Kidney (tissue), 14 donors: ENCODE results near the gene SERINC5. TPM values are rescaled to one million over a fixed set of nuclear protein-coding genes. Genes with fewer than 3 reads are reported as not detected.

ENCODE experiments used
- DNase-seq, 5 donors: peaks; one replicate each; pipeline ENCODE4 v3.0.0-alpha.2; 2013 to 2020
- FAIRE-seq: peaks from 2 replicates; lab custom pipeline; 2012; peaks lifted over from hg19 to GRCh38; lab: Jason Lieb, UNC
- H3K27ac ChIP-seq, 2 donors: one replicate each; pipeline ENCODE4 v1.7.0; 2013; ENCODE audit warnings: low read depth in 2 of 2, low read length in 2 of 2, inconsistent platforms in 1 of 2
- H3K27me3 ChIP-seq: one replicate; pipeline ENCODE4 v1.7.1; 2013; ENCODE audit warnings: low read length, inconsistent platforms; ENCODE audit not compliant: control insufficient read depth, insufficient read depth
- H3K36me3 ChIP-seq, 3 donors: one replicate each; pipeline versions ENCODE4 v1.7.0 to v1.7.1; 2013; ENCODE audit warnings: low read length in 3 of 3, control low read depth in 1 of 3, inconsistent platforms in 1 of 3; ENCODE audit not compliant: insufficient read depth in 3 of 3, control insufficient read depth in 2 of 3
- H3K4me1 ChIP-seq, 3 donors: one replicate each; pipeline versions ENCODE4 v1.7.0 to v1.7.1; 2013; ENCODE audit warnings: low read length in 3 of 3, inconsistent platforms in 1 of 3, low read depth in 1 of 3; ENCODE audit not compliant: control insufficient read depth in 2 of 3, insufficient read depth in 2 of 3
- H3K4me3 ChIP-seq, 3 donors: one replicate each; pipeline versions ENCODE4 v1.7.0 to v1.8.1; 2013; ENCODE audit warnings: low read length in 3 of 3, control low read depth in 1 of 3, inconsistent platforms in 1 of 3
- H3K9ac ChIP-seq, 3 donors: one replicate each; pipeline versions ENCODE4 v1.7.0 to v1.7.1; 2013; ENCODE audit warnings: low read length in 3 of 3, control low read depth in 1 of 3, inconsistent platforms in 1 of 3
- H3K9me3 ChIP-seq, 3 donors: one replicate each; pipeline versions ENCODE4 v1.7.0 to v1.7.1; 2013; ENCODE audit warnings: low read length in 3 of 3, control low read depth in 1 of 3, inconsistent platforms in 1 of 3; ENCODE audit not compliant: control insufficient read depth in 2 of 3, insufficient read depth in 1 of 3
- intact Hi-C: fragments of 100-400 bp; cut with DNase I; formaldehyde crosslinking; loops from one replicate; pipeline ENCODE4 v1.11.1; 2022
- polyA plus RNA-seq: library from polyadenylated mRNA; stranded (reverse); fragments of 350-450 nt; fragmentation: Illumina TruSeq; extraction: RNeasy Lipid Tissue Mini Kit (QIAGEN cat#74804); gene quantifications from one replicate; pipeline ENCODE4 v1.2.3, GENCODE V29; 2014; ENCODE audit warnings: low read depth, low replicate concordance; ENCODE audit not compliant: insufficient read depth
- total RNA-seq: library from RNA; stranded (reverse); fragmentation: NEBNext Ultra II Directional; extraction: Animal tissue kit (Norgen Biotek cat#: 25700); gene quantifications from one replicate; pipeline ENCODE4 v1.2.1, GENCODE V29; 2021
- TF ChIP-seq, protein P1 (sequence below): IDR thresholded peaks from 3 replicates; pipeline ENCODE4 v1.5.1; 2012; ENCODE audit warnings: mild to moderate bottlenecking, moderate library complexity, borderline replicate concordance; ENCODE audit not compliant: insufficient read depth; ENCODE audit errors: extremely low read depth
- donor health status: control.
- donor health status: control.
- donor health status: control.
- donor health status: control.
- donor health status: control.
- donor health status: DM: yes; HTN: yes; CAD: no.
- donor health status: Normal renal cell carcinoma (clear cell type).

SERINC5 gene
- total and polyA plus RNA-seq, 2 donors from 2014 or later = 3.9 to 23.8 TPM

- DNase-seq (no peak), FAIRE-seq (no peak)
- Histone ChIP-seq H3K4me1 (peaks cover 0 to 7% (median 0%) of the 10 kb centered on the region in 3 donors), H3K36me3 (peaks cover 0 to 5% (median 2%) of the 10 kb centered on the region in 3 donors), H3K9me3 (no peaks in the 10 kb centered on the region), H3K27me3 (no peaks in the 10 kb centered on the region), H3K27ac (no peak overlapping the region), H3K9ac (no peak overlapping the region), H3K4me3 (no peak overlapping the region)
- intact Hi-C loops = no loop called here
- TF ChIP-seq, protein P1, sequence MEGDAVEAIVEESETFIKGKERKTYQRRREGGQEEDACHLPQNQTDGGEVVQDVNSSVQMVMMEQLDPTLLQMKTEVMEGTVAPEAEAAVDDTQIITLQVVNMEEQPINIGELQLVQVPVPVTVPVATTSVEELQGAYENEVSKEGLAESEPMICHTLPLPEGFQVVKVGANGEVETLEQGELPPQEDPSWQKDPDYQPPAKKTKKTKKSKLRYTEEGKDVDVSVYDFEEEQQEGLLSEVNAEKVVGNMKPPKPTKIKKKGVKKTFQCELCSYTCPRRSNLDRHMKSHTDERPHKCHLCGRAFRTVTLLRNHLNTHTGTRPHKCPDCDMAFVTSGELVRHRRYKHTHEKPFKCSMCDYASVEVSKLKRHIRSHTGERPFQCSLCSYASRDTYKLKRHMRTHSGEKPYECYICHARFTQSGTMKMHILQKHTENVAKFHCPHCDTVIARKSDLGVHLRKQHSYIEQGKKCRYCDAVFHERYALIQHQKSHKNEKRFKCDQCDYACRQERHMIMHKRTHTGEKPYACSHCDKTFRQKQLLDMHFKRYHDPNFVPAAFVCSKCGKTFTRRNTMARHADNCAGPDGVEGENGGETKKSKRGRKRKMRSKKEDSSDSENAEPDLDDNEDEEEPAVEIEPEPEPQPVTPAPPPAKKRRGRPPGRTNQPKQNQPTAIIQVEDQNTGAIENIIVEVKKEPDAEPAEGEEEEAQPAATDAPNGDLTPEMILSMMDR = no peak
These were observed 109.8 kb downstream of the SERINC5 start for GRCh38 chr5:80146046-80146445.

- Histone ChIP-seq H3K9ac (no peak overlapping the region), H3K9me3 (no peaks in the 10 kb centered on the region), H3K4me1 (peaks cover 0 to 7% (median 0%) of the 10 kb centered on the region in 3 donors), H3K27me3 (no peaks in the 10 kb centered on the region), H3K4me3 (no peak overlapping the region), H3K36me3 (no peaks in the 10 kb centered on the region), H3K27ac (no peak overlapping the region)
- FAIRE-seq (no peak), DNase-seq (no peak)
- TF ChIP-seq, protein P1 = no peak
- intact Hi-C loops = no loop called here
These were observed 112.4 kb downstream of the SERINC5 start for GRCh38 chr5:80143491-80143890.

GRCh38 chr5:80142996-80143395 lies 112.9 kb downstream of the SERINC5 start:
- no peaks in the 10 kb centered on the region for H3K27me3 ChIP-seq
- intact Hi-C loops = no loop called here
- H3K4me3 ChIP-seq = no peak overlapping the region
- TF ChIP-seq, protein P1 = no peak
- no peak overlapping the region for H3K9ac ChIP-seq
- no peaks in the 10 kb centered on the region for H3K9me3 ChIP-seq
- no peak for FAIRE-seq
- no peak for DNase-seq
- H3K27ac ChIP-seq = no peak overlapping the region
- H3K4me1 ChIP-seq = peaks cover 0 to 7% (median 0%) of the 10 kb centered on the region in 3 donors
- no peaks in the 10 kb centered on the region for H3K36me3 ChIP-seq

GRCh38 chr5:80141681-80142080 lies 114.2 kb downstream of the SERINC5 start:
- FAIRE-seq (no peak), DNase-seq (no peak)
- no peaks in the 10 kb centered on the region for H3K36me3 ChIP-seq
- no peak overlapping the region for H3K4me3 ChIP-seq
- no peak overlapping the region for H3K9ac ChIP-seq
- no peaks in the 10 kb centered on the region for H3K9me3 ChIP-seq
- intact Hi-C loops = no loop called here
- peaks cover 0 to 7% (median 0%) of the 10 kb centered on the region in 3 donors for H3K4me1 ChIP-seq
- no peaks in the 10 kb centered on the region for H3K27me3 ChIP-seq
- H3K27ac ChIP-seq = peak overlapping the region; percentile 33 to 34
- TF ChIP-seq, protein P1 = no peak
